CD4-positive, alpha-beta T cell (primary cell): ENCODE data around the gene FBRSL1. TPM values are rescaled to one million over a fixed set of nuclear protein-coding genes. Genes with fewer than 3 reads are reported as not detected.

Source experiments
- ATAC-seq: fragments of 200-7000 bp; cut with Tn5 transposase; one replicate; pipeline ENCODE4 v1.10.0; 2022; ENCODE audit warnings: mild to moderate bottlenecking; ENCODE audit not compliant: poor library complexity
- CTCF ChIA-PET: fragments of 350-600 bp; sonication (Branson Sonifier 250); formaldehyde crosslinking; loops from one replicate; lab custom pipeline; 2021; ENCODE audit warnings: antibody characterized with exemption, inconsistent platforms; lab: Charles Lee
- POLR2A ChIA-PET: fragments of 350-600 bp; sonication (Branson Sonifier 250); formaldehyde crosslinking; loops from one replicate; lab custom pipeline; 2021; ENCODE audit warnings: antibody characterized with exemption, inconsistent platforms; lab: Charles Lee
- DNase-seq, 14 experiments: peaks; one replicate each; pipeline ENCODE4 v3.0.0-alpha.2; 2013 to 2020; ENCODE audit warnings: mixed read lengths in 2 of 14
- H3K27ac ChIP-seq, 2 donors: one replicate each; pipeline versions ENCODE4 v1.5.1 to v1.7.0; 2013; ENCODE audit warnings: low read length in 2 of 2, low read depth in 1 of 2, mild to moderate bottlenecking in 1 of 2
- H3K27me3 ChIP-seq, 2 experiments: 1 replicate in 1 of 2; 2 replicates in 1 of 2; pipeline versions ENCODE4 v1.6.1 to v1.7.0; 2013; ENCODE audit warnings: low read length in 2 of 2, control low read depth in 1 of 2, mild to moderate bottlenecking in 1 of 2, moderate library complexity in 1 of 2; ENCODE audit not compliant: insufficient read depth in 2 of 2, control insufficient read depth in 1 of 2
- H3K36me3 ChIP-seq: one replicate; pipeline ENCODE4 v1.6.1; 2013; ENCODE audit warnings: low read length, control low read depth; ENCODE audit not compliant: insufficient read depth
- H3K4me1 ChIP-seq: one replicate; pipeline ENCODE4 v1.6.1; 2013; ENCODE audit warnings: low read length, control low read depth; ENCODE audit not compliant: insufficient read depth
- H3K4me3 ChIP-seq: one replicate; pipeline ENCODE4 v1.5.1; 2013; ENCODE audit warnings: mild to moderate bottlenecking, low read length, moderate library complexity
- H3K9me3 ChIP-seq, 2 experiments: 1 replicate in 1 of 2; 2 replicates in 1 of 2; pipeline versions ENCODE4 v1.6.1 to v1.7.0; 2013; ENCODE audit warnings: low read length in 2 of 2, mild to moderate bottlenecking in 2 of 2, control low read depth in 1 of 2, moderate library complexity in 1 of 2; ENCODE audit not compliant: control insufficient read depth in 1 of 2, insufficient read depth in 1 of 2
- H3K27ac Mint-ChIP-seq: one replicate; pipeline ENCODE4 v1.8.0; 2020; ENCODE audit warnings: mixed read lengths
- H3K27me3 Mint-ChIP-seq: one replicate; pipeline ENCODE4 v1.8.0; 2021; ENCODE audit warnings: mixed read lengths
- H3K36me3 Mint-ChIP-seq: one replicate; pipeline ENCODE4 v1.8.0; 2021; ENCODE audit warnings: low read depth, mixed read lengths
- H3K4me1 Mint-ChIP-seq: one replicate; pipeline ENCODE4 v1.8.0; 2021; ENCODE audit warnings: low read depth, mixed read lengths
- H3K4me3 Mint-ChIP-seq: one replicate; pipeline ENCODE4 v1.8.0; 2020; ENCODE audit warnings: mild to moderate bottlenecking, mixed read lengths
- H3K9me3 Mint-ChIP-seq: one replicate; pipeline ENCODE4 v1.8.0; 2020; ENCODE audit warnings: mixed read lengths
- CTCF ChIP-seq: fragments of 200-600 bp; IDR thresholded peaks from one replicate; pipeline ENCODE4 v1.8.0; 2022; ENCODE audit warnings: antibody characterized with exemption, mild to moderate bottlenecking
- intact Hi-C, 2 experiments: fragments of 100-400 bp; cut with DNase I in 1 of 2; cut with micrococcal nuclease in 1 of 2; formaldehyde crosslinking; loops; one replicate each; pipeline versions ENCODE4 v1.15.1 to v1.9.0; 2023 to 2025; cut with DNase I, micrococcal nuclease
- total RNA-seq, 174 experiments: library from RNA in 2 of 174; stranded (reverse) in 2 of 174; gene quantifications; one replicate each; pipeline ENCODE4 v1.2.3 and lab custom pipeline; 2021 to 2026

Gene FBRSL1
- total RNA-seq, 2 experiments from 2014 or later: 75.8 to 80.7 TPM

DNA sequence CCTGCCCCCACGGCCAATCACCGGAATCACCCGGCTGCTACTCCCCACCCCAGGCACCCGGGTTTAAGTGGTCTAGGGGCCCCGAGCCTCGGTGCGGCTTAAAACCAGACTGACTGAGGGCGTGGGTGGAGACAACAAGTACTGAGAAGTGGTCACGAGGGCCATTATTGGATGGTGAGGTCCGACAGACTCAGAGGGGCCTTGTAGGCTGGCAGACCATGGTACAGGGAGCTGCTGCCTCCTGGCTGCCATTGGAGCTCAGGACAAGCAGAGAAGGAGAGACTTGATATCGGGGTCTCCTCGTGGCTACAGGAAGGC lies 54.1 kb downstream of the FBRSL1 start:
- ChIA-PET POLR2A (no interaction called here), CTCF (no interaction called here)
- no peak overlapping the region for H3K4me3 ChIP-seq
- H3K9me3 ChIP-seq: no peaks in the 10 kb centered on the region
- H3K36me3 ChIP-seq: peaks cover 16% of the 10 kb centered on the region
- H3K4me1 Mint-ChIP-seq: peaks cover 5% of the 10 kb centered on the region
- H3K27ac ChIP-seq: no peak overlapping the region
- no peaks in the 10 kb centered on the region for H3K27me3 ChIP-seq
- DNase-seq (no peak), ATAC-seq (no peak)
- peaks cover 14% of the 10 kb centered on the region for H3K4me1 ChIP-seq
- no peaks in the 10 kb centered on the region for H3K9me3 Mint-ChIP-seq
- no peak overlapping the region for H3K4me3 Mint-ChIP-seq
- H3K27me3 Mint-ChIP-seq: no peaks in the 10 kb centered on the region
- intact Hi-C loops: no loop called here
- no peak overlapping the region for H3K27ac Mint-ChIP-seq
- no peak for TF ChIP-seq CTCF
- H3K36me3 Mint-ChIP-seq: no peaks in the 10 kb centered on the region

- ChIA-PET POLR2A (no interaction called here), CTCF (no interaction called here)
- H3K36me3 ChIP-seq: peaks cover 18% of the 10 kb centered on the region
- Mint-ChIP-seq H3K4me1 (peaks cover 5% of the 10 kb centered on the region), H3K27ac (no peak overlapping the region), H3K9me3 (no peaks in the 10 kb centered on the region), H3K4me3 (no peak overlapping the region), H3K36me3 (no peaks in the 10 kb centered on the region), H3K27me3 (no peaks in the 10 kb centered on the region)
- DNase-seq: no peak
- no peaks in the 10 kb centered on the region for H3K27me3 ChIP-seq
- TF ChIP-seq CTCF: no peak
- H3K27ac ChIP-seq: no peak overlapping the region
- intact Hi-C loops: no loop called here
- no peak for ATAC-seq
- H3K9me3 ChIP-seq: no peaks in the 10 kb centered on the region
- H3K4me1 ChIP-seq: peaks cover 14% of the 10 kb centered on the region
- no peak overlapping the region for H3K4me3 ChIP-seq
Measured at GRCh38 chr12:132544498-132544897, 54.5 kb downstream of the FBRSL1 start.

DNA sequence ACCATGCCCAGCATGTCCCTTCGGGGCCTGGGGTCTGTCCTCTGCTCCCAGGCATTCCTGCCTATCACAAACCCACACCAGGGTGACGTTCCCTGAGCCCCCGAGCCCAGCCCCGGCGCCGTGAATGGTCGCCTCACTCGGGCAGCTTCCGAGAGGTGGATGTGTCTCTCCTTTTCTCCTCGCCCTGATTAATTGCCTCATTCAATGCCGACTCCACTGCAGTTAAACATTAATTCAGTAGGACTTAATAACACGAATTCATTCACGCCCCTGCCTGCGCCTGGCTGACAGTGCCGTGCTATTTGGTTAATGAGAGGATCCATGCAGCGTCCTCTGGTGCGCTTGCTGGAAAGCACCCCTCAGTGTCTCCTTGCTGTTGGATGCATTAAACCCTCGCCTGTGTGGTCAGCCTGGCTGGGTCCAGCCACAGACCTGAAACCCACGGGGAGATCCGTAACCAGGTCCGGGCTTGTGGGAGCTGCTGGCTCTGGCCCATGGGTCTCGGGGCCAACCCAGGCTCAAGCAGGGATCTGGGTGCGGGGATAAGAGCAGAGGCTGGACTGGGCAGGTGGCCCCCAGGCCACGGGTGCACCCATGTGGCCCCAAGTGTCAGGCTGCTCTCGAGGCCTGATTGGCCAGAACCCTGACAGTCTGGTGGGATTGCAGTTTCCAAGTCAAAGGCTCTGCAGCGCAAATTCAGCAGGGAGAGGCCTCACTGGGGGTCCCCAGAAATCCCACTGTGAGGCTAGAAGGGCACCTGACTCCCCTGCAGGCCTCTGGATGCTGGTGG lies 55.4 kb downstream of the FBRSL1 start:
- Mint-ChIP-seq H3K4me1 (peaks cover 5% of the 10 kb centered on the region), H3K4me3 (no peak overlapping the region), H3K27ac (no peak overlapping the region), H3K9me3 (no peaks in the 10 kb centered on the region), H3K27me3 (no peaks in the 10 kb centered on the region), H3K36me3 (no peaks in the 10 kb centered on the region)
- H3K27me3 ChIP-seq: no peaks in the 10 kb centered on the region
- ATAC-seq: no peak
- intact Hi-C loops: no loop called here
- peaks cover 14% of the 10 kb centered on the region for H3K4me1 ChIP-seq
- POLR2A ChIA-PET: no interaction called here
- H3K9me3 ChIP-seq: no peaks in the 10 kb centered on the region
- H3K4me3 ChIP-seq: no peak overlapping the region
- peaks cover 18% of the 10 kb centered on the region for H3K36me3 ChIP-seq
- CTCF ChIA-PET: no interaction called here
- TF ChIP-seq CTCF: no peak
- DNase-seq: no peak
- no peak overlapping the region for H3K27ac ChIP-seq
